Suprapubic skin (tissue), 4 donors: ENCODE data around the gene TPD52L1.

ENCODE experiments used
- CTCF ChIP-seq, 2 donors: fragments of 200-600 bp in 1 of 2; fragments of 450-650 bp in 1 of 2; sonication (generic) in 1 of 2; IDR thresholded peaks; one replicate each; pipeline ENCODE4 v1.5.1; 2016 to 2019; ENCODE audit warnings: antibody characterized with exemption in 2 of 2, mild to moderate bottlenecking in 1 of 2, moderate library complexity in 1 of 2
- EP300 ChIP-seq: sonication (generic); formaldehyde crosslinking; IDR thresholded peaks from one replicate; pipeline ENCODE4 v1.6.1; 2017; ENCODE audit warnings: antibody characterized with exemption
- POLR2AphosphoS5 ChIP-seq, 3 donors: sonication (generic); formaldehyde crosslinking; IDR thresholded peaks; one replicate each; pipeline ENCODE4 v1.6.1; 2017; ENCODE audit warnings: antibody characterized with exemption in 3 of 3

DNA sequence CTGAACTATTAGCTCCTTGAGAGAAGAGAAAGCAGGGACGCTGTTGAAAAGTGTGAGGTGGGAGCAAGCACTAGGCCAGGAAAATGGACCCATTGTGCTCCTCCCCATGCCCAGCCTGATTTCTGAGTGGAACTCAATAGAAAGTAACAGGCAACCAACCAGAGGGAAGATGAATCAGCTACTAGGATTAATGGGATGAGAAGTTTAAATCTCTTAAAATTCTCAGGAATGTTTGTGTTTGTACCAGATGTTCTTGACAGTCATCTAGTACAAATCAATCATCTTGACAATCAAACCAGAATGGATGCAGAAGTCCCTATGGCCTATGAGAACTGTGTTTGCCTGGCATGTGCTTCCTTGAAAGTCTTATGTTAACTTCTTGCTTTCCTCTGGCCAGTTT lies 99.3 kb downstream of the TPD52L1 start:
- no peak for TF ChIP-seq CTCF (IDR thresholded peaks at IDR 0.05)
- no peak for TF ChIP-seq POLR2AphosphoS5 (IDR thresholded peaks at IDR 0.05)
- TF ChIP-seq EP300: no peak
